Breast epithelium (tissue), 4 donors: ENCODE data around the gene CHRD. TPM values are rescaled to one million over a fixed set of nuclear protein-coding genes. Genes with fewer than 3 reads are reported as not detected.
A peak's percentile ranks its signal among the peaks of the same experiment; 100 is the strongest.

Experiments
- DNase-seq, 2 donors: peaks; one replicate each; pipeline ENCODE4 v3.0.0-alpha.2; 2019; ENCODE audit warnings: low spot score in 2 of 2
- H3K27ac ChIP-seq, 2 donors: fragments of 200-600 bp; sonication (generic) in 1 of 2; one replicate each; pipeline ENCODE4 v1.5.1; 2016 to 2019; ENCODE audit warnings: mild to moderate bottlenecking in 1 of 2
- H3K27me3 ChIP-seq, 2 donors: fragments of 200-600 bp; sonication (generic) in 1 of 2; one replicate each; pipeline versions ENCODE4 v1.5.1 to v1.6.0; 2017 to 2019; ENCODE audit warnings: control low read depth in 1 of 2, mild to moderate bottlenecking in 1 of 2
- H3K36me3 ChIP-seq: fragments of 200-600 bp; one replicate; pipeline ENCODE4 v1.5.1; 2019
- H3K4me1 ChIP-seq, 2 donors: fragments of 200-600 bp; sonication (generic); one replicate each; pipeline ENCODE4 v1.5.1; 2016 to 2019; ENCODE audit warnings: control low read depth in 1 of 2
- H3K4me3 ChIP-seq, 3 donors: fragments of 200-600 bp; sonication (generic); 1 replicate in 2 of 3; 2 replicates in 1 of 3; pipeline ENCODE4 v1.5.1; 2016 to 2019; ENCODE audit warnings: mild to moderate bottlenecking in 3 of 3, moderate library complexity in 2 of 3
- H3K9me3 ChIP-seq, 2 donors: fragments of 200-600 bp; sonication (generic) in 1 of 2; one replicate each; pipeline ENCODE4 v1.5.1; 2016 to 2019; ENCODE audit warnings: control low read depth in 1 of 2
- CTCF ChIP-seq, 3 donors: fragments of 450-650 bp; IDR thresholded peaks; one replicate each; pipeline ENCODE4 v1.5.1; 2016 to 2017; ENCODE audit warnings: antibody characterized with exemption in 3 of 3, mild to moderate bottlenecking in 3 of 3, moderate library complexity in 3 of 3
- POLR2A ChIP-seq: fragments of 450-650 bp; IDR thresholded peaks from one replicate; pipeline ENCODE4 v1.6.1; 2016; ENCODE audit warnings: antibody characterized with exemption, mild to moderate bottlenecking, moderate library complexity
- POLR2AphosphoS5 ChIP-seq, 3 donors: sonication (generic); formaldehyde crosslinking; IDR thresholded peaks; one replicate each; pipeline ENCODE4 v1.6.1; 2017; ENCODE audit warnings: antibody characterized with exemption in 3 of 3
- intact Hi-C: fragments of 100-400 bp; cut with DNase I; formaldehyde crosslinking; loops from one replicate; pipeline ENCODE4 v1.15.1; 2023; ENCODE audit warnings: low total_unique reads
- total RNA-seq, 3 donors: library from RNA; depleted of rRNA; stranded (reverse); fragments of >200 nt; gene quantifications; one replicate each; pipeline ENCODE4 v1.1.0, GENCODE V29; 2016

Gene CHRD
- total RNA-seq, 3 donors from 2014 or later, result 9.6 to 20.3 (median 12.1) TPM

GRCh38 chr3:184380627-184381260 lies 890 bp downstream of the CHRD start:
- intact Hi-C loops, result no loop called here
- Histone ChIP-seq H3K9me3 (no peaks in the 10 kb centered on the region), H3K4me3 (peak overlapping the region; percentile 47 to 81 (median 57)), H3K27me3 (no peaks in the 10 kb centered on the region), H3K4me1 (no peaks in the 10 kb centered on the region), H3K36me3 (no peaks in the 10 kb centered on the region), H3K27ac (peak overlapping the region; percentile 25 to 89)
- no peak for DNase-seq
- TF ChIP-seq POLR2AphosphoS5 (IDR thresholded peaks at IDR 0.05) (no peak), POLR2A (no peak), CTCF (IDR thresholded peaks at IDR 0.05) (no peak)

- H3K4me3 ChIP-seq, result peak overlapping the region; percentile 47 to 81 (median 57)
- peak overlapping the region; percentile 13 to 89 for H3K27ac ChIP-seq
- no peaks in the 10 kb centered on the region for H3K36me3 ChIP-seq
- no peak for TF ChIP-seq CTCF (IDR thresholded peaks at IDR 0.05)
- TF ChIP-seq POLR2A, result no peak
- no peak for TF ChIP-seq POLR2AphosphoS5 (IDR thresholded peaks at IDR 0.05)
- DNase-seq, result no peak
- no peaks in the 10 kb centered on the region for H3K4me1 ChIP-seq
- H3K27me3 ChIP-seq, result no peaks in the 10 kb centered on the region
- intact Hi-C loops, result no loop called here
- H3K9me3 ChIP-seq, result no peaks in the 10 kb centered on the region
Measured at GRCh38 chr3:184381261-184382224, 1.7 kb downstream of the CHRD start.

- H3K4me3 ChIP-seq, result no peak overlapping the region
- no peak for TF ChIP-seq CTCF (IDR thresholded peaks at IDR 0.05)
- TF ChIP-seq POLR2AphosphoS5 (IDR thresholded peaks at IDR 0.05), result no peak
- TF ChIP-seq POLR2A, result no peak
- DNase-seq, result no peak
- no peaks in the 10 kb centered on the region for H3K27me3 ChIP-seq
- no peaks in the 10 kb centered on the region for H3K36me3 ChIP-seq
- no peaks in the 10 kb centered on the region for H3K4me1 ChIP-seq
- H3K9me3 ChIP-seq, result no peaks in the 10 kb centered on the region
- intact Hi-C loops, result no loop called here
- no peak overlapping the region for H3K27ac ChIP-seq
Measured at GRCh38 chr3:184382326-184383032, 2.6 kb downstream of the CHRD start.

GRCh38 chr3:184383033-184383740 lies 3.3 kb downstream of the CHRD start:
- TF ChIP-seq POLR2AphosphoS5 (IDR thresholded peaks at IDR 0.05) (no peak), POLR2A (no peak), CTCF (IDR thresholded peaks at IDR 0.05) (no peak)
- H3K4me1 ChIP-seq, result no peaks in the 10 kb centered on the region
- H3K27ac ChIP-seq, result no peak overlapping the region
- H3K9me3 ChIP-seq, result no peaks in the 10 kb centered on the region
- H3K27me3 ChIP-seq, result no peaks in the 10 kb centered on the region
- intact Hi-C loops, result no loop called here
- no peaks in the 10 kb centered on the region for H3K36me3 ChIP-seq
- no peak overlapping the region for H3K4me3 ChIP-seq
- DNase-seq, result no peak
